Measurements from ENCODE around the gene CDH4.

The CDH4 gene

DNA sequence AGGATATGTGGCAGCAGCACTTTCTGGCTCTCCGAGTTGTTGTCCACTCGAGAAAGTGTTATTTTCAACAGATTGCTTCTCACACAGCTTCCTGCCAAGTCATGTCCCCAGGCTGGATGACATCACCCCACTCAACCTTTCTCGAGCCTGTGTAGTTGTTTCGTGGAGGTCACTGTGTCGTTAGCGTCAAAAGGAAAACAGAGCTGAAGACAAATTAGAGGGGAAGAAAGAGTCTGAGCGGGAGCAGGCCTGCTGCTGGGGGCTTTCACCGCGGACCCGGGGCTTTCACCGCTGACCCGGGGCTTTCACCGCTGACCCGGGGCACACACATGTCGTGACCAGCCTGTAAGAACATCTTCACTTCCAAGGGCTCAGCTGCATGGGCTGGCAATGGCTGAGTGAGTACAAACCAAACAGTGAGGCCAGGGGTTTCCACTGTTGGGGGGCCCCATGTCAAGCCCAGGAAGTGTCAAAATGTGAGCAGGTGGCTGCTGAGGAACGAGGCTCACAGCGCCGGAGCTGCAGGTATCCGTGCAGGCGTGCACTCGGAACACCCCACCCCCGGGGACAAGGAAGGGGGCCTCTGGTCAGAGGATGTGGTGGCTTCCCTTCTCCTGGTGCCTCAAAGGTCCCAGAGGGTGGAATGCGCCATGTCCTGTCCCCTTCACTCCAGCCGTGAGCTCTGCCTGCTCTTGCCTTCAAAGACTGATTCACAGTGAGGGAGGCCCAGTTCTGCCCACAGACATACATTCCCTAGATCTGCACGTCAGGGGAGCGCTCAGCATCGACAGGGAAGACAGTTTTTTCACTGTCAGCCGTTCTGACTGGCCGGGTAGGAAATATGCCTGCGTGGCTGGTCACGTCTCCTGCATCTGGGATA, 447.7 kb downstream of the CDH4 start:
- DNase-seq, result no peak

DNA sequence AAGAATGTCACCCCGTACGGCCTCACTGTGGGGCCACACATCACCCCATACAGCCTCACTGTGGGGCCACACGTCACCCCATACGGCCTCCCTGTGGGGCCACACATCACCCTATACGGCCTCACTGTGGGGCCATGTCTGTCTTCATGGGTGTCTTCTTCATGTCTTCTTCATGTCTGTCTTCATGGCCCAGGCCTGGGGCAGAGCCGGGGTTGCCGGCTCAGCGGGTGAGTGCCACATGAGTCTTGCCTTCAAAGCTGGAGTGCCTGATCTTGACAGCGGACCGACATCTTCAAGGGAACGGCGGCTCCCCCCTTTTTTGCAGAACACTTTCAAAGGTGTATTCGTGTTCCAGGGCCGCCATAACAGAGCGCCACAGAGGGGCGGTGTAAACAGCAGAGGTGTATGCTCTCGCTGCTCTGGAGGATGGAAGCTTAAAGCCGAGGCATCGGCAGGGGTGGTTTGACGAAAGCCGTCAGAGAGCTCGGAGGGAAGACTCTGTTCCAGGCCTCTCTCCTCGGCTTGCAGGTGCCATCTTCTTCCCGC, 448.6 kb downstream of the CDH4 start:
- DNase-seq, result no peak

DNA sequence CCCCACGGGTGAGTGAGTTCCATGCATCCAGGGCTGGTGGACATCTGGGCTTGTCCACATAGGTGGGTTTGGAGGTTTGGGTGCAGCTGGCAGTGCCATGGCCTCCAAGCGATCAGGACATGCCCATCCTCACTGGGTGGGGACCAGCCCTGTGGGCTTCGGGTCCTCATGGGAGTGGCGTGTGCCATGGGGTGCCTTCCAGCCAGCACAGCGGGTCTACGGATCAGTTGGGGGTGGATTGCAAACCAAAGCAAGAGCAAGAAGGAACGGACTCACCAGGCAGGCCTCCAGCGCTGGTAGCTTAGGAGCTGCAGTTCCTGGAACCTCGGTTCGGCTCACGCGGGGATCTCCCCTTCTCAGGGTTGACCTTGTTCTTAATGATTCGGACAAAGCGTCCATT, 449.3 kb downstream of the CDH4 start:
- no peak for DNase-seq

DNA sequence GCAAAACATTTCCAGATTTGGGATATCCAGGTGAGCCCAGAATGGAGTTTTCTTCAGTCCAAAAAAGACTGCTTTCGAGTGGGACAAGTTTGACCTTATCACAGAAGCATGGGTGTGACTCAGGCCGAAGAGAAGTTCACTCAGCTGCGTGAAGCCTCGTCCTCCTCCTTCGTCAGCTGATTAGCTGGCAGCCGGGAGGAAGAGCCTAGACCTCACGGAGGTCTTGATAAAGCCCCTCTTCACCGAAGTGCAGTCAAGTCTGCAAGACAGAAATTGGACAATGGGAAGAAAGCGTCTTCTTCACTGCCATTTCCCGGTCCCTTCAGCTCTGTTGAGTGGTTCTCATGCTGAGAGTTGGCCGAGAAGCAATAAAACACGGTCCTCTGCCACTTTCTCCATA, 449.7 kb downstream of the CDH4 start:
- DNase-seq, result no peak

DNA sequence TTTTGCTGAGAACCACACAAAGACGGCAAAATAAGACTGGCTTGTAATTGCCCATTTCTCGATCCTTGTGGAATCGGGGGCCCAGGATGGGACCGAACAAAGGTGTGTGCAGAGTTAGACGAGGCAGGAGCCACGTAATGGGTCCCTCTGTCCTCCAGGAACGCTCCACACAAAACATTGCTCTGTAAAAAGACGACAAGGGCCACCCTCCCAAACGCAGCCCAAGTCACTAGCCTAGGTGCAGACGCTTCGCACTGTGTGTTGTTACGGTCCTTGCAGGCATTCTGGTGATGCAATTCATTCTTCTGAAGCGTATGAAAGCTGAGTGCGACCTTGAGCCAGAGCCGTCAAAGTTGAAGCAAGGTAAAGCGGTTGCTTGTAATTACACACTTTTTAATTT, 450.2 kb downstream of the CDH4 start:
- DNase-seq, result no peak

DNA sequence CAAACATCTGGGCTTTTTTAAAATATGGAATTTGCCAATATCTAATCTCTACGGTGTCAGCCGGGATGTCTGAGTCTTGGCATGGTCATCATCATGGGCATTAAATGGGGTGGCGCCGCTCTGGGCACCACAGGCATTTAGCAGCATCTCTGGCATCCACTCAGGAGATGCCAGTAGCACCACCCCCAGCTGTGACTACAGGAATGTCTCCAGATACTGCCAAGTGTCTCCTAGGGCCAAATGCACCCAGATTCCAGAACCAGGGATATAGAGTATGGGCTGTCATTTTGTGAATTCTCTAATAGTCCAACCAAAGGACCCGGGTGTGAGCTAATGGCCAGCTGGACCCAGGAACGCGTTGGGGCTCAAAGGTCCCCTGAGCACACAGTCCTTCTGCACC, 452.6 kb downstream of the CDH4 start:
- no peak for DNase-seq

DNA sequence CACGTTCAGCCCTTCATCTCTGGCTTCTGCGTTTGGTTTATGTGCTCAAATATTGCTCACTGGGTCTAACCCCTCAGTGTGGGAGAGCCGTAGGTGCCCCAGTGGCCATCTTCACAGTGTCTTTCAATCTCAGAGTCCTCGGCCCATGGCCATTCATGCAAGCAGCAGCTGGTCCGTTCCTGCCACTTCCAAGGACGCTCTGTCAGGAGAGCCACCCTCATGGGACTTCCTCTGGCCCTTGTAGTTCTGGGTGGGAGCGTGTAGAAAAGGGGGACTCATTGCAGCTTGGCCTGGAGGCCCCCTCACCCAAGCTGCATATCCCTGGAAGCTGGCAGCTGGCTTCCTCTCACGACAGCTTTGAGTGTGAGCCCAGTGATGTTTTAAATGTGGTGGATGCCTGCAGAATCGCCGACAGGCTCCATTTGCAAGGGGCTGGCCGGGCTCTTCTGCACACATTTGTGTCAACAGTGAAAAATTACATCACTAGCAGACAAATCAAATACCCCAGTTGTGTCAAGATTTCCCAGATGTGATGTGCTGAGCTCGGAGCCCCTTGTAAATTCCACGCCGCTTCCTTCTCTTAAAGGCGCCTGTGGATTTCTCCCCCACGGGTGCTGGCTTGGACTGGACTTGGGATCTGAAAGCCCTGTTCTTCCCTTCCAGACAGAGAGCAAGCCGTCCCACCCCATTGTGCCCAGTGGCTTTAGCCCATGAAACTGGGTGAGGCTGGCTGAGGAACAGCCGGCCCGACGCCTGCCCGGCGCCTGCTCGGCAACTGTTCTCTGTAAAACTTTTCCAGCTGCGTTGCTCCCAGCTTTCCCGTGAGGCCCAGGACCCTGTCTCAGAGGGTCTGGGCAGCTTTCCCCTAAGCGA, 453.6 kb downstream of the CDH4 start:
- DNase-seq, result no peak

DNA sequence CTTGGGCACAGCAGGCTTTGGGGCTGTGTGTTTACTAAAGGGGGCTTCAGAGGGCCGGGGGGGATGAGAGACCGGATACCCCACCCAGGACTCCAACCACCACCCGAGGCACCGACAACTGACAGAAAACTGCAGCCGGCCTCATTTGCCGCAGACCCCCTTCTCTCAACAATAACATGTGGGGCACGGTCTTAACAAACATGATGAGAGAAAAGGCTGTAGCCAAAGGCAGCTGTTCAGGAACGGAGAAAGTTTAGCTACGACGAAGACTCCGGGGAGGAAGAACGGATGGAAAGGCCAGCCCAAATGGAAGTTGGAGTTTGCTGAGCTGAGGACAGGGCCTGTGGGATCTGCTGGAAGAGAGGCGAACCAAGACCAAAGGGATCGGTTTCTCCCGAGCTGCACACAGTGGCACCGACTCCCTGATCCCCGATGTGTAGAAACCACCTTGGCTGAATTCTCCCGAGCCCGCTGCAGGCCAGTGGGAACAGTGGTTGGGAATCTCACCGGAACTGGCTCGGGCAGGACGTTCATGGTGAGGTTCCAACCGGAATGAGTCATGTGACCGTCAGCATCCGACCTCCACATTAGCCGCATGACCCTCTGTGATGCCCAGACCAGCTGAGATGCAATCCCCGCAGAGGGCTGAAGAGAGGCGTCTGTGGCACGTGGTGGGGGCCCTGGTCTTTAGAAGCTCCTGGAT, 454.3 kb downstream of the CDH4 start:
- DNase-seq, result no peak

DNA sequence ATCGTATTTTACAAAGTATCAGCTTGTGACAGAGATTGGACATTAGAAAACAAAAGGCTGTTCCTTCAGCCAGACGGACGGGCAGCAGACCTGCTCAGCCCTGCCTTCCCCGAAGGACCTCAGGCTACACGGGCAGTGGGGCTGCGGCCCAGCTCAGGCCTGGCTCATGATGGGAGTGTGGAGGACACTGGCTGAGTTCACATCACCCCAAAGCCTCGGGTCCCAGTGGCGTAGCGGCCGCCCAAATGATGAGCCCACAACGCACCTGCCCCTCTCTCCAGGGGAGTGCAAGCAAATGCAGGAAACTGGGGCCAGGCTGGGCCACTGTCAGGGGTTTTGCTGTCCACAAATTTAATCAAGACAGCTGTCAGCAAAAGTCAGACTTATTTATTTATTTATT, 456.8 kb downstream of the CDH4 start:
- DNase-seq, result no peak

DNA sequence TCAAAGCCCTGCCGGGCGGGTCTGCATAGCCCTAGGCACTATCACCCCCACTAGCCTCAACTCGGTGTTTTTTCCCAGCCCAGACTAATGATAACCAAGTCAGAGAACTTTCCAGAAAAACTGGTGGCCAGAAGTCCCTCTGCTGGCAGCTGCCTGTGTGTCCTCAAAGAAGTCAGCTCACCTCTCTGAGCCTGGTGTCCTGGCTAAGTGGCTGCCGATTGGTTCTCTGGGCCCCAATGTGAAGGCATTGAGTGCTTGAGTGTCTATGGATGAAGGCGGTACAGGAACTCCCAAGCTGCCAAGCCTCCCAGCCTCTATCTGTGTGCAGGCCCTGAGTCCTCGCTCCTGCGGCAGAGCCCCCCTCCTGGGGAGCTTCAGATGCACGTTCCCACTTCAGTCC, 458.0 kb downstream of the CDH4 start:
- no peak for DNase-seq

DNA sequence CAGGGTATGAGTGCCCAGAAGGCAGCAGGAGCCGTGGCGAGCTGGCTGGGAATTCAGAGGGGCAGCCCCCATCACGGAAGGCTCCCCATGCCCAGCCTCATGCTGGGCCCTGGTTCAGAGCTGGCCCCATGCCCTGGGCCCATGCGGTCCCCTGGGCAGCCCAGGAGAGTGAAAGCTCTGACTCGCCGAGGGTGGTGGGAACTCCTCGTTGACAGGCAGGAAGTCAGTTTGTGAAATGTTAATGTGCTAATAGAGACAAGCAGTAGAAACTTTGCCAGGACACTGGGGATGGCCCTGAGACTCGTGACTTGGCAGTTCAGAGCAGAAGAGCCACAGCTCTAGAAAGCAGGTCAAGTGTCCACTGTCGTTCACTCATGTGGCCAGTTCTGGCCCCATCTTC, 460.6 kb downstream of the CDH4 start:
- no peak for DNase-seq

DNA sequence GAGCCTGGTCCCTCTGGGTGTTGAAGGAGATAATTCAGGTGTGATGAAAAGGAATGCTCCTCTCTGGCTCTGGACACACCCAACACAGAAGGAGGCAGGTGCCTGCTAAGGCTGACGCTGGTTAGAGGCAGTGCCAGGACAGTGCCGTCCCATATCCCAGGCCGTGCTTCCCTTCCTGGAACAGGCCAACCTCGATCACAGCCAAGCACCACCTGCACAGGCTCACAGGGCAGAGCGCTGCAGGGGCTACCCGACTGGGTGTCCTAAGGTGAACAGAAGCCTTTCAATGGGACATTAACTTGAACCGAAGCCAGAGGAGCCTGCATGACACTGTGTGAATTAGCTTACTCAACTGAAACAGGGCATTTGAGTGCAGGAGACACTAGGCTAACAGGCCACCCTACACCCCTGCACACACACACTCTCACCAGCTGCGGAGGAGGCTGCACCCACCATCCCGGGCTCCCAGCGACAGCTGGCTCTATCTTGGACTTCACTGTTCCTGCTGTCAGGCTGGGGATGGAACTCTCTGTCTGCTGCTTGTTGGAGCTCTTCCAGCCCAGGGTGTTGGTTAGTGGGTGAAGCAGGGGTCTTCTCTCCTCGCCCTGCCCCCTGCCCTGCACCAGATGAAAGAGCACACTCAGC, 466.4 kb downstream of the CDH4 start:
- DNase-seq, result no peak

DNA sequence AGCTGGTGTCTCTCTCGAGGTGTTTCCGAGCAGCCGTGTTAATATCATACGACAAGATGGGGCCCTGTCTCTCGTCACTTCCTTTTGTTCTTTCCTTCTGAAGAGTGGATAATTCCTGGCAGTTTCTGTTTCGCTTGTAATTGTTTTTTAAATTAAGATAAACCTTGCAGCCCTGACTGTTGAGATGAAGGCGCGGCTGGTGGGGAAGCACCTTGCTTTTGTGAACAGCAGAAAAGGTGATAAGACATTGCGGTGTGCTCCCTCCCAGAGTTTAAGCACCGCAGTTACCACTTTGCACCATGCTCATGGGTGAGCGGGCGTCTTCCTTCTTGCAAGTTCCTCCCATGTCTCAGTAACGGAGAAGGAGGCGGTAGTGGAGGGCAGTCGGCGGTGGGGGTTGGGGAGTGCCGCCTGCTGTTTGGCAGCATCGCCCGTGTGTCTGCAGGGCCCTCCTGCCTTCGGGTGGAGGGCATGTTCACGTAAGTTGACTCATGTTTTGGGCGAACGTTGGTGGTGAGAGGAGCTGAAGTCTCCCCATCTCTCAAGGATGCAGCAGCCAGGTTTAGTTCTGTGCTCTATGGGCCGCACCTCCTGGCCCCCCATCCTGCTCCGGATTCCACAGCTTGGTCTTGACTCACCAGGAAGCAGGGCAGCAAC, 467.8 kb downstream of the CDH4 start:
- DNase-seq, result peak; percentile 58

DNA sequence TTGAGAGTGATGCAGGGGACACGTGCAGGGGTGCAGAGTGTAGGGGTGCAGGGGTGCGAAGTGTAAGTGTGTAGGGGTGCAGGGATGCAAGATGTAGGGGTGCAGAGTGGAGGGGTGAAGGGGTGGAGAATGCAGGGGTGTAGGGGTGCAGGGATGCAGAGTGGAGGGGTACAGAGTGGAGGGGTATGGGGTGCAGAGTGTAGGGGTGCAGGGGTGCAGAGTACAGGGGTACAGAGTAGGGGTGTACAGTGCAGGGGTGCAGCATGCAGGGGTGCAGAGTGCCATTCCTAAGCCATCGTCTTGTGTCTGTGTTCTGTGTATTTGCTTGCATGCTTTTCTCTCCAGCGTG, 468.3 kb downstream of the CDH4 start:
- DNase-seq, result no peak

DNA sequence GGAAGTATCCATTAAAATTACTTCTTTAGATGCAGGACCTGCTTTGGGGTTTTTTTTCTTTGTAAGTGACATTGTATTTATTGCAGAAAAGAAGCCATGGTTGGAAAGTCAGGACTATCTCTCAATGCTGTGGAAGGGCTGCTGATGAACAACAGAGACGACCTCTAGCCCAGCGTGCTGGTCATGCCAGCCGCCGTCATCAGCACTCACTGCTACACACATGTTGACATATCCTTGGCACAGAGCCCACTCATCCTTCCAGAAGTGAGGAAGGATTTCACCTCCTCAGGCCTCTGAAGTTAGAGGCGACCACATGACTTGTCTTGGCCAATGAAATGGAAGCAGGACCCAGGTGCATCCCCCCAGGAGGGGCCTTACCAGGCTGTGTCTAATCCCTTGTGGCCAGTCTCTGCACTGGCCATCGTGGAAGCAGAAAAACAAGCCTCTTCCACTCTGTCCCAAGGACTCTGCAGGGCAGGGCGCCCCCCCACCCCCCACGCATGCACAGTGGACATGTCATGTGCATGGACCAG, 470.2 kb downstream of the CDH4 start:
- no peak for DNase-seq

DNA sequence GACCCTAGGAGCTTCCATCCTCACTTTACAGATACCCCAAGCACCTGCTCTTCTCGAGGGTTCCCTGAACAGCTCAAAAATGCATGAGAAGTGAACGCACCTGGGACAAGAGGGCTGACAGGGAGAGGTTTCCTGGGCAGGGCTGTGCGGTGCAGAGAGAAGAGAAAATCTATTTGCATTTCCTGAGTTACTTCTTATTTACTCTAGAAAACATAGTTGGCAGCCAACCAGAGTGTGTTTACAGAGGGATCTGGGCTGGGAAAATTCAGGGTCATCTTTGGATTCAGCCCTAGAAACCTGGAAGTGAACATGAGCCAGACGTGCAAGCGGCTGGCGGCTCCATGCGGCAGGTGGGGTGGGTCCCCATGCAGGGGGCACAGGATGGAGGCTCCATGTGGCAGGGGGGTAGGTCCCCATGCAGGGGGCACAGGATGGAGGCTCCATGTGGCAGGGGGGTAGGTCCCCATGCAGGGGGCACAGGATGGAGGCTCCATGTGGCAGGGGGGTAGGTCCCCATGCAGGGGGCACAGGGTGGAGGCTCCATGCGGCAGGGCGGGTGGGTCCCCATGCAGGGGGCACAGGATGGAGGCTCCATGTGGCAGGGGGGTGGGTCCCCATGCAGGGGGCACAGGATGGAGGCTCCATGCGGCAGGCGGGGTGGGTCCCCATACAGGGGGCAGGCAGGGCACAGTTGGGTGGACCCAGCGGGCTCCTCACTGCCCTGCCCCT, 471.6 kb downstream of the CDH4 start:
- DNase-seq, result no peak

DNA sequence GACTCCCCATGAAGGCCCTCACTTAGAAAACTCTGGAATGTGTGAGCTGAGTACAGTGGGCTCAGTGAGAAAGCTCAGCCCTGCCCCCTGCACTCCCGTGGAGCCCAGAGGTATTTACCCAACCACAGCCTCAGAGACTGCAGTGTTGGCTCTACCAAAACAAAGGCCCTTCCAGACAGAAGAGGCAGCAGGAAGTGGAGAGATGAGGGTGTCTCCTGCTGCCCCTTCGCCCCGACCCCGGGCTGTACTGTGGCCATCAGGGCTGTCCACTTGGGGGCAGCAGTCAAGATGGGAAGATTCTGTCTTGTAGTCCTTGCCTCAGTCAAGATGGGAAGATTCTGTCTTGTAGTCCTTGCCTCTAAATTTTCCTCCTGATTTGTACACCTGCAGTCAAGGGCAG, 472.3 kb downstream of the CDH4 start:
- no peak for DNase-seq

DNA sequence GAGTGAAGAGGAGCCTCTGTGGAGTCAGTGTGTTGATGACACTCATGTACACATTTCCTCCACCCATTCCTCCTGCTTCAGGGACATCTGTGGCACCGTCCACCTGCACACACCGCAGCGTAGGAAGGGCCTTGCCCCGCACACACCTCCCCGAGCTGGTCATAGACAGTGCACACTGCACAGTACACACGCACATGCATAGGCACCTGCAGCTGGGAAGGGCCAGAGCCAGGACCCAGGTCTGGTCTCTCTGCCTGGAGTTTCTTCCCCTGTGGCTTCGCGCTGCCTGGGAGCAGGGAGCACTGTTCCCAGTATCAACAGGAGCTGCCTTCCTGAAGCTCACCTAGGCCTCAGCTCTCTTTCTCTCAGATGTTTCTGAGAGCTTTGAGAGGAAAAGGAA, 473.1 kb downstream of the CDH4 start:
- DNase-seq, result no peak

DNA sequence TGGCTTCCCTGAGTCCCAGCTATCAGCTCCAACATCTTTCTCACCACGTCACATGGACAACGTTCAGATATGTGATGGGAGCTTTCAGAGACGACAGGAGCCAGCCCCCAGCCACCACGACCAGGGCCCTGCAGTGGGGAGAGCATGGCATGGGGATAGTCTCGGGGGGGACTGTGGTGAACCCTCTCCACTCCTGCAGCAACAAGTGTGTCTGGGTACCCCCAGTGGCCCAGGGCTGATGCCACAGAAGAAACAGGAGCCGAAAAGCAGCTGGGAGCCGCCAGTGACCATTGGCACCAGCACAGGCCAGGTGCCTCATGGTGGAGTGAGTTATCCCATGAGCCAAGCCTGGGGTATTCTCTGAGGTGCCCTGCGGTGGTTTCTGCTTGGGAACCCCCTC, 473.9 kb downstream of the CDH4 start:
- no peak for DNase-seq

DNA sequence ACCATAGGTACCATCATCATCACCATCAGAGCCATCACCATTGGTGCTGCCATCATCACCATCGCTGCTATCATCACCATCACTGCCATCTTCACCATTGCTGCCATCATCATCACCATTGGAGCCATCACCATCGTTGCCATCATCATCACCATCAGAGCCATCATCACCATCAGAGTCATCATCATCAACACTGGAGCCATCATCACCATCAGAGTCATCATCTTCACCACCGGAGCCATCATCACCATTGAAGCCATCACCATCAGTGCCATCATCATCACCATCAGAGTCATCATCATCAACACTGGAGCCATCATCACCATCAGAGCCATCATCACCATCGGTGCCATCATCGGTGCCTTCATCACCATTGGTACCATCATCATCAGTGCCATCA, 474.9 kb downstream of the CDH4 start:
- DNase-seq, result no peak

DNA sequence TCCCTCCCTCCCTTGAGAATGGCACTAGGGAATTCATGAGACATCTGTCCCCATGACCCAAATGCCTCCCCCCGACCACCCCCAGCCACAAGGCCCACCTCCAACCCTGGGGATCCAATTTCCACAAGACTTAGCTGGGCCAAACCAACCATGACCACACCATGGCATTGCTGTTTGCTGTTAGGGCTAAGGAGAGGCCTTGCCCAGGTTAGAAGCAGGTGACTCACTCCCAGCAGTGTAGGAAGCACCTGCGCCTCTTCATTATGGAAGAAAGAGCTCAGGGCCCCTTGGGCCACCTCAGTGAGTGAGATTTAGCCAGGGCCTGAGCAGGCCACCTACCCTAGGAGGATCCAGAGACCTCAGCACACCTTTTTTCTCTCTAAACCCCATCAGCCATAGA, 475.7 kb downstream of the CDH4 start:
- DNase-seq, result no peak

Measured in CD4-positive, alpha-beta T cell treated with Interleukin-17A for 1 hour (primary cell).